RPMI7951 (cell line): ENCODE measurements around the gene FARS2. TPM values are rescaled to one million over a fixed set of nuclear protein-coding genes. Genes with fewer than 3 reads are reported as not detected.

Experiments
- DNase-seq: peaks from one replicate; pipeline ENCODE4 v3.0.0-alpha.2; 2012; ENCODE audit warnings: low read depth
- total RNA-seq: library from RNA; depleted of rRNA; stranded (reverse); fragments of >200 nt; shearing (Covaris generic); gene quantifications from 2 replicates; pipeline ENCODE4 v1.2.3, GENCODE V29; 2014

FARS2 gene
- total RNA-seq, 1 experiment from 2014 or later = 21.9 TPM

DNA sequence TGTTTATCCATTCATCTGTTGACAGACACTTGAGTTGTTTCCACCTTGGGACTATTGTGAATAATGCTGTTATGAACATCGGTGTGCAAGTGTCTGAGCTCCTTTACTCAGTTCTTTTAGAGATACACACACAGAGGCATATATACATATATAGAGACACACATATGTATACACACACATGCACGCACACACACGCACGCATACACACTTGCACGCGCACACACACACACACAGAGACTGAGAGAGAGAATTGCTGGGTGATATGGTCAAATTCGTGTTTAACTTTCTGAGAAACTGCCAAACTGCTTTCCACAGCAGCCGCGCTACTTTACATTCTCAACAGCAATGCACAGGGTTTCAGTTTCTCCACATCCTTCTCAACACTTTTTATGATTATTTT, 273.3 kb downstream of the FARS2 start:
- DNase-seq = no peak

GRCh38 chr6:5536644-5537043, 275.3 kb downstream of the FARS2 start:
- no peak for DNase-seq

DNA sequence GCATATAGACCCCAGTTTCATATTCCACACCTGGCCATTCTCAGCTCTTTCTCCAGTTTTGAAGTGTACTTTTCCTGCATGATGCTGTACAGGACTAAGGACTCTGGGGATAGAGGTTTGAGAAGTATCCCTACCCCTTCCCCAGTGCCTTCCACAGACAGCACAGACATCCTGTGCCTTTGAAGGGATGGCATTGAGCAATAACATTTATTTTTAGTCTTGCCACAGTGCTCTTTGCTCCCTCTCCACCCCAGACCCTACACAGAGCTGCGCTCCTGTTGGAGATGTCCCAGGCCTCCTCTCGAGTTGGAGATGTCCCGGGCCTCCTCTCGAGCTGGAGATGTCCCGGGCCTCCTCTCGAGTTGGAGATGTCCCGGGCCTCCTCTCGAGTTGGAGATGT, 275.8 kb downstream of the FARS2 start:
- no peak for DNase-seq

DNA sequence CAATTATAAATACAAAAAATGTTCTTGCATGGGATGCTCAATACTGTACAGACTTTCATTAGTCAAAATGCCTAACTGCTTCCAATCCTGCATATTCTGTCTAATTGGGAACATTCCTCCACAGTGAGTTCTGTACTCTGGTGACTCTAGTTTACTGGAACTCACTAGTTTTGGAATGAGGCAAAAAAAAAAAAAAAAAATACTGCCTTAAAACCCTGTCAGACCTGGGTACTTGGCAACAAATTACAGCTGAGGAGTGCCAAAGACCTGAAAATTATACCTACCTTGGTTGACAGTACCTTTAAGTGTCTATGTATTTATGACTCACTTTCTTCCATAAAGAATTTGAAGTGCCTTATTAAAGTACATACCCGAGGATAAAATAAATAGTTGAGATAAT, 276.7 kb downstream of the FARS2 start:
- no peak for DNase-seq

GRCh38 chr6:5540370-5540769, 279.1 kb downstream of the FARS2 start:
- peak; percentile 44 for DNase-seq

DNA sequence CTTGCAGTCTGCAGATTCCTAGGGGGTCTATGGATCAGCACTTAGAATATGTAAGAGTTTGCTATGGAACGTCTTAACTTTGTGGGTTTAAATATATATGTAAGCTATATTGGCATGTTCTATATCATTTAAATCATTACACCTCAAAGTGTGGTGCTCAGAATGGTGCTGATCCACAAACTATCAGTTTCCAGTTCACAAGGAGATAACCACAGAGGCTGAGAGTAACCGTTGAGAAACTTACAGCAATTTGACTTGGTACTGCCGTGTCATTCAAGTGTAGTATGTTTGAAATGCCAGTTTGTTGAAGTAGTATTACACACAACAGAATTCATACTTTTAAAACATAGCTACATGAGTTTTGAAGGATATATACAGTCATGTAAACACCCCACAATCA, 279.7 kb downstream of the FARS2 start:
- DNase-seq = no peak

- DNase-seq = peak; percentile 70
These were observed 280.6 kb downstream of the FARS2 start for GRCh38 chr6:5541751-5542432.

DNA sequence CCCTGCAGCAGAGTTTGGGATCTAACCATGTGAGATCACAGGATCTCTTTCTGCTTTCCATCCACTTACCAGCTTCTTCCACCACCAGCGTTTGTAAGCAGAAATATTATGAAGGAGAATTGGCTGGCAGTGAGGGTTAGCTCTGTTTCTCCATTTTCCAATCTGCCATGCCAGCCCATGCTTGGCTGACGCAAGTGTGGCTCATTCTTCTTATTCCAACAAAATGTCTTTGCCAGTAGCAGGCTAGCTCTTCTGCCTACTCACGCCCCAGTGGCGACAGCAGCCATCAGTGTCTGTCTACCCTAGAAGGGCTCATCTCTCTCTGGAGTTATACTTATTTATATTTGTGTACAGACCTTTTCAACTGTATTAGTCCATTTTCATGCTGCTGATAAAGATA, 286.2 kb downstream of the FARS2 start:
- DNase-seq = no peak

GRCh38 chr6:5550631-5551030, 289.3 kb downstream of the FARS2 start:
- peak; percentile 77 for DNase-seq

DNA sequence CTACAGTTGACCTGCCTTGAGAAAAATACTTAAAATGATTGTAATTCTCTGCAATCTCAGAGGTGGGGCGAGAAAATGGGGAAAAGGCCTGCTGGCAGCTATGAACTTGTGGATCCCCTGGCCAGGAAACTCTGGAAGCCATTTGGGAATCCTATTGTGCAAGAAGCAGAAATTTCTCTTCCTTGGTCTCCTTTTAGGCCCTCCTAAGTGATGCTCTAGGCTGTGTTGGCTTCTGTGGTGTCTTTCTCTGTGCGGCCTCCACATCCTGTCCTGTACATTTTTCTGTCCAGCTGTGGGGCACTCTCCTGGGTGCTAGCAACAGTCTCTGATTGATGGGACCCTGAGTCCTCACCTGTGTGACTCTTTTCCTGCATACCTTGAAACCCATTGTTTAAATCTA, 290.9 kb downstream of the FARS2 start:
- DNase-seq = no peak

- DNase-seq = no peak
These were observed 292.5 kb downstream of the FARS2 start for GRCh38 chr6:5553767-5554166.

DNA sequence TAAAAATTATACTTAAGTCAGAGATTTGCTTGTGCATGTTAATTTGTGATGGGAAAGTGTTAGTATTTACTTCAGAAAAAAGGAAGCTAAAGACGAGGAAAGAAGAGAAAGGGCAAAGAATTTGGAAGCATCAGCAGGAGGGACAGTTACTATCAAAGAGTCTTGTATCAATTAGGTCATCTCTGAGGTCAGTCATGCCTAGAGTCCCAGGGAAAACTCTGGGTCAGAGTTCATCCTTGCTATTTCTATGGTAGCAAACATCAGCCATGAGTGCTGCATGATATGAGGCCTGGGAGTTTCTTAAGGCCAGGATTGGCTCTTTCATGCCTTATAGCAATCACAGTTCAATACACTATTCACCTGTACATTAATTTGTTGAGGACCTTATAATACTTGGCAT, 292.9 kb downstream of the FARS2 start:
- DNase-seq = no peak

GRCh38 chr6:5556011-5556410, 294.7 kb downstream of the FARS2 start:
- DNase-seq = no peak

DNA sequence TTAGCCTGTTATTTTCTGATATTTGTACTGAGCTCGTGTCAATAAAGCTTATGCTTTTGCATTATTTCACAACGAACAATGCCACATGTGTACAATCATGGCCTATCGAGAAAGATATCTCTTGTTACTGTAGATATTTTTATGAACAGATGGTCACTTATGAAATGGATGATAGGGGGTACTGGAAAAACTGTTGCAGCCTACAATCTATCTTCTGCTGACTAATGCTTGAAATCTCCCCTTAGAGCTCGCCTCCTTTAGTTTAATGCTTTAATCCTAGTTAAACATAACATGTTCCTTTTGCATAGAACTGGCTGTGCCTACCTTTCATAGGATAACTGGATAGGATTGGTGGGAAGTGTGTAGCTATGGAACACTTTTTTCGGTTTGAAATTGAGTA, 296.2 kb downstream of the FARS2 start:
- DNase-seq = no peak

- DNase-seq = no peak
These were observed 298.3 kb downstream of the FARS2 start for GRCh38 chr6:5559651-5560050.

DNA sequence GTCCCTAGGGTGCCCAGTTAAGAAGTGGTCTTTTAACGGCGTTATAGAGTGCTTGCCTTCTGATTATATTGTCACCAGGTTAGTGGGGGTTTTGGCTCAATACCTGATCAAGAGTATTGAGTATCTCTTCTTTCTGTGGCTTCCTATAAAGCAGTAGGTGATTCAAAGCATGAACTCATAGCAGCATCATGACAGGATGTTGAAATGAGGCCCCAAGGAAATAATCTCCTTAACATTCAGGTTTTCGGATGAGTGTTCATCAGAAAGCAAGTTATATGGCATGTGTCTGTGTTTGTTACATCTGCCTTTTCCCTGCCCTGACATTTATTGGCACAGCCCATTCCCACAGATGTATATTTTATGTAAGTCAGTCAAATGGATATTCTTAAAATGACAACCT, 301.0 kb downstream of the FARS2 start:
- DNase-seq = no peak

DNA sequence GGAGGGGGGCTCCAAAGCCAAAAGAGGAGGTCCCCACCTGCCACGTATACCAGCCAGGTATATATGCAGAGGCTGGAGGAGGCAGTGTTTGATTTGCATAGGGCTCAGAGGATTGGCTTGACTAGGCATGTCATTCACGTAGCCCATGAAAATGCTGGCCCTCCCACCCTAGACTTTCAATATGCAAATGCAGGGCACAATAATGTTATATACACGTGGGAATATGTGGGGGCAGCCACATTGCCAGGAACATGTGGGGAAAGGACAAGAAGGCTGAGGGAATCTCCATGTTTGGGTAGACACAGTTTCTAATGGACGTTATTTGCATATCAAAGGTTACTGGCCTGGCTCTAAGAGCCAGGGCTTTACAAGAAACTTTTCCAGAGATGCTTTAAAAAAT, 301.8 kb downstream of the FARS2 start:
- no peak for DNase-seq

GRCh38 chr6:5564746-5565145, 303.4 kb downstream of the FARS2 start:
- peak; percentile 59 for DNase-seq

GRCh38 chr6:5565971-5566370, 304.7 kb downstream of the FARS2 start:
- no peak for DNase-seq

- no peak for DNase-seq
These were observed 305.4 kb downstream of the FARS2 start for GRCh38 chr6:5566718-5567117.

DNA sequence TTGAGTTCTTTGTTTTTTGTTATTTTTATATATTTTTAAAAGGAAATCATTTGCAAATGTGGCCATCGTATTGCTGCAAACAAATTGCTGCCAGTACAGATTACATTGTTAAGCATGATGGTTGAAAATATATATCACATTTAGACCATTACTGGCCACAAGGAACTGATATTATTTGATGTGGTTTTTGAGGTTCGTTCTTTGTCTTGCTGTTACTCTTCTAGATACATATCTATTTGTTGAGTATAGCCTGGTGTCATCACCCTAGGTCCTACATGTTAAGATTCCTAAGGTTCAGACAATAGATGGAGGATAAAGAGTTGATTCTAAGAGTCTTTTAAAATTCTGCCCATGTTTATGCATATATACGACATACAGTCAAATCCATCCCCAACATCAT, 306.0 kb downstream of the FARS2 start:
- no peak for DNase-seq

- DNase-seq = no peak
These were observed 306.6 kb downstream of the FARS2 start for GRCh38 chr6:5567890-5568289.

GRCh38 chr6:5569491-5569890, 308.2 kb downstream of the FARS2 start:
- DNase-seq = no peak

DNA sequence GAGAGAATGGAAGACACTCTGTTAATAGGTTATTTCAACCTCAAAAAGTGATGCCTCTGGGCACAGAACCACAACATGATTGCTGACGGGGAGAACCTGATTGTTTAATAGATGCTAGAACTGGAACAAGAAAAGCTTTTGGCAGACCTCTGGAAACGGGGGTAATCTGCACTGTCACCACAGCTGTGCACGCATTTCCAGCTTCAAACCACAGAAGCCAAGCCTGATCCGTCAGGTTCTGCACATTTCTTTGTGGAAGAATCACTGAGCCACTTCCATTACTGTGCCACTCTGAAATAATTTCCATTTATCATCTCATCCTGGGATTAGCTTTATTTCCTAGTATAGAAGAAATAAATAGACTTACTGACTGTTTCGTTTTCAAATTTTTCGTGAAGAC, 309.3 kb downstream of the FARS2 start:
- DNase-seq = no peak
